ENCODE measurements around the gene CUX1.

DNA sequence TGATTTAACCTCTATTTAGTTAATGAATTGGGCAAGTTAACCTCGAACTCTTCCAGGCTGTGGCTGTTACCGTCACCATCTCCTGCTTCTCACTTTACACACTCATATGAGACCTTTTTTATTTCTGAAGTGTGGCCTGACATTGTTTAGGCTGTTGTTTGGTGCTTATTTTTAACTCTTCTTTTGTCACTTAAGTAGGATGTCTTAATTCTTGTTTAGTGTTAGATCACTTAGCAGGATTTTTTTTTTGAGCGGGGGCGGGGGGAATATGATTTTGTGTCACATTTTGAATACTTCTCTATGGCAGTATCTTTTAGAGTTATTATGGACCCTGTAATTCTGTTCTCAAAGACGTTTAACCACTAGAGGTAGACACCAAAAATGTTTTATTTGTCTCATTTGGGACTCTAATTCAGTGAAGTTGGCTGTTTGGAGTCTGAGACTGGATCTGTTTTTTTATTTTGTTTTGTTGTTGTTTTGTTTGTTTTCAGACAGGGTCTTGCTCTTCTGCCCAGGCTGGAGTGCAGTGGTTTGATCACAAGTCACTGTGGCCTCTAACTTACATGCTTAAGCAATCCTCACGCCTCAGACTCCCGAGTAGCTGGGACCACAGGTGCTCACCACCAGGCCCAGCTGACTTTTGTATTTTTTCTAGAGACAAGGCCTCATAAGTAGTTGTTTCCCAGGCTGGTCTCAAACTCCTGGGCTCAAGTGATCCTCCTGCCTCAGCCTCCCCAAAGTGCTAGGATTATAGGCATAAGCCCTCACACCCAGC is 73.5 kb downstream of the CUX1 start:
- TF ChIP-seq, protein P1, sequence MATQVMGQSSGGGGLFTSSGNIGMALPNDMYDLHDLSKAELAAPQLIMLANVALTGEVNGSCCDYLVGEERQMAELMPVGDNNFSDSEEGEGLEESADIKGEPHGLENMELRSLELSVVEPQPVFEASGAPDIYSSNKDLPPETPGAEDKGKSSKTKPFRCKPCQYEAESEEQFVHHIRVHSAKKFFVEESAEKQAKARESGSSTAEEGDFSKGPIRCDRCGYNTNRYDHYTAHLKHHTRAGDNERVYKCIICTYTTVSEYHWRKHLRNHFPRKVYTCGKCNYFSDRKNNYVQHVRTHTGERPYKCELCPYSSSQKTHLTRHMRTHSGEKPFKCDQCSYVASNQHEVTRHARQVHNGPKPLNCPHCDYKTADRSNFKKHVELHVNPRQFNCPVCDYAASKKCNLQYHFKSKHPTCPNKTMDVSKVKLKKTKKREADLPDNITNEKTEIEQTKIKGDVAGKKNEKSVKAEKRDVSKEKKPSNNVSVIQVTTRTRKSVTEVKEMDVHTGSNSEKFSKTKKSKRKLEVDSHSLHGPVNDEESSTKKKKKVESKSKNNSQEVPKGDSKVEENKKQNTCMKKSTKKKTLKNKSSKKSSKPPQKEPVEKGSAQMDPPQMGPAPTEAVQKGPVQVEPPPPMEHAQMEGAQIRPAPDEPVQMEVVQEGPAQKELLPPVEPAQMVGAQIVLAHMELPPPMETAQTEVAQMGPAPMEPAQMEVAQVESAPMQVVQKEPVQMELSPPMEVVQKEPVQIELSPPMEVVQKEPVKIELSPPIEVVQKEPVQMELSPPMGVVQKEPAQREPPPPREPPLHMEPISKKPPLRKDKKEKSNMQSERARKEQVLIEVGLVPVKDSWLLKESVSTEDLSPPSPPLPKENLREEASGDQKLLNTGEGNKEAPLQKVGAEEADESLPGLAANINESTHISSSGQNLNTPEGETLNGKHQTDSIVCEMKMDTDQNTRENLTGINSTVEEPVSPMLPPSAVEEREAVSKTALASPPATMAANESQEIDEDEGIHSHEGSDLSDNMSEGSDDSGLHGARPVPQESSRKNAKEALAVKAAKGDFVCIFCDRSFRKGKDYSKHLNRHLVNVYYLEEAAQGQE (IDR thresholded peaks at IDR 0.05; ENCODE audit: low read depth), result no peak
- TF ChIP-seq CREB1 (IDR thresholded peaks at IDR 0.05; ENCODE audit: low read depth) (no peak), RAD21 (IDR thresholded peaks at IDR 0.05; ENCODE audit: low read depth) (no peak), ZBTB7A (IDR thresholded peaks at IDR 0.05; ENCODE audit: low read depth) (no peak), TEAD4 (IDR thresholded peaks at IDR 0.05) (no peak)
